ENCODE results near the gene CDK2AP2. TPM values are rescaled to one million over a fixed set of nuclear protein-coding genes. Genes with fewer than 3 reads are reported as not detected.

CDK2AP2 gene
- total and polyA plus RNA-seq, 9 of the 15 experiments (the other 6 are each of a cell fraction or from before 2014, with no cell fraction given) = 4.4 to 47.4 (median 21.7) TPM

DNA sequence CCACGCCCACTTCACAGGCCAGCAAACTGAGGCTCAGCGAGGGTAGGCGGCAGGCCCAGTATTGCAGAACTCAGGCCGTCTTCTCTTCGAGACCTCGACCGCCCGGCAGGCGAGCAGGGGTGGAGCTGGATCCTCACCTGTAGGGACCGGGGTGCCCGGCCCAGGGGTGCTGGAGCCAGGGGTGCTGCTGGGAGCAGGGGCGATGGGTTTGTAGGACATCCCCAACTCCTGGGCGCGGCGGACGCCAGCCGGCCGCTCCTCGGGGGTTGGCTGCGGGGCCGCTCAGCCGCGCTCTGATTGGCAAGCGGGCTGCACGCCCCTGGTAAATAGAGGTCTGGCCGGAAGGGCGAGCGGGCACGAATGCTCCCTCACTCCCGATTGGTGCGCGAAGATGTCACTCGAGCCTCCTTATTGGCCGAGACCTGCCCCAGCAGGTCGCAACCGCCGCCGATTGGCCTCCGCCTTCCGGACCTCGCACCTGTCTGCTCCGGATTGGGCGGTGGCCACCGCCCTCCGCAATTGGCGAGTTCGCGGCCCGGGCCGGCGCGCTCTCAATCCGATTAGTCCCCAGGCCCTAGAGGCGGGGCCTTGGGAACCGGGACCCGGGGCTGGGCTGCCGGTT lies at the start of gene CDK2AP2 (continued):
- TF ChIP-seq MLLT1 (IDR thresholded peaks at IDR 0.05) = peak in 1 of 2 experiments; percentile 97; a peak in 2 of 4 replicates
- TF ChIP-seq ZFPM2 (CRISPR knock-in tag; IDR thresholded peaks at IDR 0.05) = no peak
- TF ChIP-seq, protein P1, sequence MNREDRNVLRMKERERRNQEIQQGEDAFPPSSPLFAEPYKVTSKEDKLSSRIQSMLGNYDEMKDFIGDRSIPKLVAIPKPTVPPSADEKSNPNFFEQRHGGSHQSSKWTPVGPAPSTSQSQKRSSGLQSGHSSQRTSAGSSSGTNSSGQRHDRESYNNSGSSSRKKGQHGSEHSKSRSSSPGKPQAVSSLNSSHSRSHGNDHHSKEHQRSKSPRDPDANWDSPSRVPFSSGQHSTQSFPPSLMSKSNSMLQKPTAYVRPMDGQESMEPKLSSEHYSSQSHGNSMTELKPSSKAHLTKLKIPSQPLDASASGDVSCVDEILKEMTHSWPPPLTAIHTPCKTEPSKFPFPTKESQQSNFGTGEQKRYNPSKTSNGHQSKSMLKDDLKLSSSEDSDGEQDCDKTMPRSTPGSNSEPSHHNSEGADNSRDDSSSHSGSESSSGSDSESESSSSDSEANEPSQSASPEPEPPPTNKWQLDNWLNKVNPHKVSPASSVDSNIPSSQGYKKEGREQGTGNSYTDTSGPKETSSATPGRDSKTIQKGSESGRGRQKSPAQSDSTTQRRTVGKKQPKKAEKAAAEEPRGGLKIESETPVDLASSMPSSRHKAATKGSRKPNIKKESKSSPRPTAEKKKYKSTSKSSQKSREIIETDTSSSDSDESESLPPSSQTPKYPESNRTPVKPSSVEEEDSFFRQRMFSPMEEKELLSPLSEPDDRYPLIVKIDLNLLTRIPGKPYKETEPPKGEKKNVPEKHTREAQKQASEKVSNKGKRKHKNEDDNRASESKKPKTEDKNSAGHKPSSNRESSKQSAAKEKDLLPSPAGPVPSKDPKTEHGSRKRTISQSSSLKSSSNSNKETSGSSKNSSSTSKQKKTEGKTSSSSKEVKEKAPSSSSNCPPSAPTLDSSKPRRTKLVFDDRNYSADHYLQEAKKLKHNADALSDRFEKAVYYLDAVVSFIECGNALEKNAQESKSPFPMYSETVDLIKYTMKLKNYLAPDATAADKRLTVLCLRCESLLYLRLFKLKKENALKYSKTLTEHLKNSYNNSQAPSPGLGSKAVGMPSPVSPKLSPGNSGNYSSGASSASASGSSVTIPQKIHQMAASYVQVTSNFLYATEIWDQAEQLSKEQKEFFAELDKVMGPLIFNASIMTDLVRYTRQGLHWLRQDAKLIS (CRISPR knock-in tag; IDR thresholded peaks at IDR 0.05) = no peak
- TF ChIP-seq BCOR (IDR thresholded peaks at IDR 0.05) = peak; percentile 100
- TF ChIP-seq ZNF354B (CRISPR knock-in tag; IDR thresholded peaks at IDR 0.05) = no peak
- TF ChIP-seq HDAC2 (IDR thresholded peaks at IDR 0.05) = peak; percentile 98
- TF ChIP-seq FOXM1 (IDR thresholded peaks at IDR 0.05; ENCODE audit: low read depth) = peak; percentile 75
- TF ChIP-seq FOXM1 (CRISPR knock-in tag; IDR thresholded peaks at IDR 0.05; ENCODE audit: low read depth) = no peak
- peak; percentile 83 for TF ChIP-seq KDM5B (IDR thresholded peaks at IDR 0.05; ENCODE audit: insufficient replicate concordance, low read depth, low read length)
- peak; percentile 99 for TF ChIP-seq NEUROD1 (IDR thresholded peaks at IDR 0.05; ENCODE audit: borderline replicate concordance, low read depth, low read length, partially characterized antibody)
- no peak for TF ChIP-seq ZNF280A (IDR thresholded peaks at IDR 0.05; ENCODE audit: low read depth, partially characterized antibody)
- no peak for TF ChIP-seq ZC3H11A (IDR thresholded peaks at IDR 0.05; ENCODE audit: low read depth, low read length)
- no peak for TF ChIP-seq ZFP91 (CRISPR knock-in tag; IDR thresholded peaks at IDR 0.05)
- peak; percentile 73; the same call in 1 of the 2 replicates for TF ChIP-seq THAP7 (CRISPR knock-in tag; IDR thresholded peaks at IDR 0.05)
- TF ChIP-seq KLF1 (tag; IDR thresholded peaks at IDR 0.05) = peak; percentile 66; the same call in 1 of the 2 replicates
- no peak for TF ChIP-seq NR4A1 (CRISPR knock-in tag; IDR thresholded peaks at IDR 0.05)
- 0 out of 2 replicates have a peak, but pooled peaks have one; percentile 16 for TF ChIP-seq NR4A1 (tag; IDR thresholded peaks at IDR 0.05)
- peak; percentile 6; the same call in 1 of the 2 replicates for TF ChIP-seq ZNF431 (CRISPR knock-in tag; IDR thresholded peaks at IDR 0.05)
- no peak for TF ChIP-seq ZNF584 (CRISPR knock-in tag; IDR thresholded peaks at IDR 0.05; ENCODE audit: low read depth)
